ENCODE results near the gene PIN1. TPM values are rescaled to one million over a fixed set of nuclear protein-coding genes. Genes with fewer than 3 reads are reported as not detected.

The PIN1 gene
- total and polyA plus RNA-seq, 10 of the 15 experiments (the other 5 are each of a cell fraction or from before 2014, with no cell fraction given): 2.4 to 209 (median 71.5) TPM

GRCh38 chr19:9818734-9819595 is 16.2 kb upstream of the PIN1 start, which contains the start of gene FBXL12 (continued):
- TF ChIP-seq E2F8 (IDR thresholded peaks at IDR 0.05; ENCODE audit: low read depth, partially characterized antibody) (no peak), SMAD5 (IDR thresholded peaks at IDR 0.05; ENCODE audit: low read depth) (peak; percentile 93), POLR2AphosphoS2 (IDR thresholded peaks at IDR 0.05; ENCODE audit: low read depth, low read length) (peak; percentile 93), HDAC6 (IDR thresholded peaks at IDR 0.05; ENCODE audit: unreplicated experiment) (peak; percentile 38), ZNF217 (IDR thresholded peaks at IDR 0.05) (no peak), TAF1 (IDR thresholded peaks at IDR 0.05; ENCODE audit: borderline replicate concordance, low read depth, low read length) (peak; percentile 67), KLF5 (IDR thresholded peaks at IDR 0.05; ENCODE audit: partially characterized antibody) (peak; percentile 63), RB1 (IDR thresholded peaks at IDR 0.05; ENCODE audit: borderline replicate concordance) (no peak), CREM (IDR thresholded peaks at IDR 0.05; ENCODE audit: low read depth) (peak; percentile 71; the same call in 1 of the 2 replicates), E4F1 (IDR thresholded peaks at IDR 0.05; ENCODE audit: borderline replicate concordance, partially characterized antibody) (peak; percentile 30), SP1 (IDR thresholded peaks at IDR 0.05; ENCODE audit: low read depth, low read length) (peak; percentile 60), POU2F2 (IDR thresholded peaks at IDR 0.05; ENCODE audit: borderline replicate concordance, low read depth, low read length) (0 out of 3 replicates have a peak, but pooled peaks have one; percentile 50), ESRRA (IDR thresholded peaks at IDR 0.05; ENCODE audit: low read length) (0 out of 2 replicates have a peak, but pooled peaks have one; percentile 40), ZBTB4 (CRISPR knock-in tag; IDR thresholded peaks at IDR 0.05) (no peak), IKZF2 (IDR thresholded peaks at IDR 0.05) (peak in 1 of 2 experiments; percentile 18; a peak in 1 of 4 replicates), ZNF24 (IDR thresholded peaks at IDR 0.05) (no peak), ATF7 (IDR thresholded peaks at IDR 0.05; ENCODE audit: low read depth) (no peak), HDGF (IDR thresholded peaks at IDR 0.05) (peak; percentile 95), ETV6 (conservative IDR thresholded peaks at IDR 0.05 in 1 of 2, IDR thresholded peaks at IDR 0.05 in 1 of 2; ENCODE audit: borderline replicate concordance in 1 of 2, low read depth in 1 of 2) (0 out of 4 replicates have a peak, but pooled peaks of 1 of the 2 experiments have one; percentile 36)
